ENCODE results near the gene SBF2. TPM values are rescaled to one million over a fixed set of nuclear protein-coding genes. Genes with fewer than 3 reads are reported as not detected.

SBF2 gene
- total RNA-seq, 2 donors from 2014 or later, result 22.8 to 23.9 TPM

DNA sequence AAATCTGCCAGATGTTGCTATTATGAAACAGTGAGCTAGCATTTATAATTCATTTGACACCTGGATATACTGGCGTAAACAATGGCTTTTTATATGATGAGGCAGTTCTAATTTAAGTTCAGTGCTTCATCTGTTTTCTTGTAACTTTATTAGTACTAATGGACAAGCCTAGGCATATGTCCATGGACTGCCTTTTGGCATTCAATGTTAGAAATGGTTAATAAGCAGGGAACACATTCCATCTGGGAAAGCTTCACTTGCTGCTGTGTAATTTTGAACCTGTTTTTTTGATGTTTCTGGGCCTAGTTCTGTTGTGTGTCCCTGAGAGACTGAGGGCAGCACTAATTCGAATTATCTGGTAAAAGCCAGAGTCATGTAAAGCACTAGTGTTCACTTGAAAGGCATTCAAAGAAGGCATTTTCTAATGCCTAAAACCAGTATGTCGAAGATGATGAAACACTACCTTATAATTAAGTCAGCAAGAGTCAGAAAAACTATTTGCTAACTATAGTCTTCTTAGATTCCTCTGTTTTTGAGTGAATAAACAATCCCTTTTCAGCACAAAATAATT lies 491.6 kb downstream of the SBF2 start:
- Histone ChIP-seq H3K27ac (peak overlapping the region; percentile 36 to 69), H3K36me3 (peaks cover 5% of the 10 kb centered on the region), H3K9me3 (no peaks in the 10 kb centered on the region), H3K4me3 (no peak overlapping the region), H3K27me3 (no peaks in the 10 kb centered on the region), H3K4me1 (peaks cover 0 to 29% of the 10 kb centered on the region in 2 donors)
- DNase-seq (ENCODE audit: low spot score), result no peak
- TF ChIP-seq, protein P1, sequence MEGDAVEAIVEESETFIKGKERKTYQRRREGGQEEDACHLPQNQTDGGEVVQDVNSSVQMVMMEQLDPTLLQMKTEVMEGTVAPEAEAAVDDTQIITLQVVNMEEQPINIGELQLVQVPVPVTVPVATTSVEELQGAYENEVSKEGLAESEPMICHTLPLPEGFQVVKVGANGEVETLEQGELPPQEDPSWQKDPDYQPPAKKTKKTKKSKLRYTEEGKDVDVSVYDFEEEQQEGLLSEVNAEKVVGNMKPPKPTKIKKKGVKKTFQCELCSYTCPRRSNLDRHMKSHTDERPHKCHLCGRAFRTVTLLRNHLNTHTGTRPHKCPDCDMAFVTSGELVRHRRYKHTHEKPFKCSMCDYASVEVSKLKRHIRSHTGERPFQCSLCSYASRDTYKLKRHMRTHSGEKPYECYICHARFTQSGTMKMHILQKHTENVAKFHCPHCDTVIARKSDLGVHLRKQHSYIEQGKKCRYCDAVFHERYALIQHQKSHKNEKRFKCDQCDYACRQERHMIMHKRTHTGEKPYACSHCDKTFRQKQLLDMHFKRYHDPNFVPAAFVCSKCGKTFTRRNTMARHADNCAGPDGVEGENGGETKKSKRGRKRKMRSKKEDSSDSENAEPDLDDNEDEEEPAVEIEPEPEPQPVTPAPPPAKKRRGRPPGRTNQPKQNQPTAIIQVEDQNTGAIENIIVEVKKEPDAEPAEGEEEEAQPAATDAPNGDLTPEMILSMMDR (IDR thresholded peaks at IDR 0.05), result no peak

GRCh38 chr11:9799886-9800285 lies 494.1 kb downstream of the SBF2 start:
- H3K4me3 ChIP-seq, result no peak overlapping the region
- H3K36me3 ChIP-seq, result no peaks in the 10 kb centered on the region
- H3K27me3 ChIP-seq, result no peaks in the 10 kb centered on the region
- TF ChIP-seq, protein P1 (IDR thresholded peaks at IDR 0.05), result no peak
- H3K4me1 ChIP-seq, result peaks cover 0 to 29% of the 10 kb centered on the region in 2 donors
- DNase-seq (ENCODE audit: low spot score), result no peak
- H3K9me3 ChIP-seq, result no peaks in the 10 kb centered on the region
- no peak overlapping the region for H3K27ac ChIP-seq

GRCh38 chr11:9797300-9797699 lies 496.7 kb downstream of the SBF2 start:
- Histone ChIP-seq H3K36me3 (no peaks in the 10 kb centered on the region), H3K27ac (no peak overlapping the region), H3K27me3 (no peaks in the 10 kb centered on the region), H3K4me3 (no peak overlapping the region), H3K4me1 (peaks cover 0 to 7% of the 10 kb centered on the region in 2 donors), H3K9me3 (no peaks in the 10 kb centered on the region)
- DNase-seq (ENCODE audit: low spot score), result no peak
- TF ChIP-seq, protein P1 (IDR thresholded peaks at IDR 0.05), result no peak

- Histone ChIP-seq H3K27ac (no peak overlapping the region), H3K4me3 (no peak overlapping the region), H3K9me3 (no peaks in the 10 kb centered on the region), H3K4me1 (peaks cover 0 to 3% of the 10 kb centered on the region in 2 donors), H3K36me3 (no peaks in the 10 kb centered on the region), H3K27me3 (no peaks in the 10 kb centered on the region)
- no peak for DNase-seq (ENCODE audit: low spot score)
- TF ChIP-seq, protein P1 (IDR thresholded peaks at IDR 0.05), result no peak
Observed at GRCh38 chr11:9796854-9797253, 497.2 kb downstream of the SBF2 start.

DNA sequence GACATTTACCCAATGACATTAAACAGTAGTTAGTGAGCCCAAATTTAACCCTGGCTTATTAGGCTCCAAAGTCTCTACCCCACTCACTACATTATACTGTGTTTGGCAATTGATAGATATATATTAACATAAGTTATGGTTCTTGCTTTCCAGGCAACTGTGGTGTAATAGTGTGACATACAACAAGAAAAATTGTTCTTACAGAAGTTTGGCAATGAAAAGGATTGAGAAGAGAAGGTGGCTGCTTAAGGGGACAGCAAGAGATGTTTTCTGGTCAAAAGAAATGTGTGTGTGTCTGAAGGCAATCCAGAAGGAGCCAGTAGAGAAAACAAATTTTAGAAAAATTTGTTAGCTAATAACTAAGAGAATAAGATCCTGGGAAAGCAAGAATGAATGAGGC lies 497.8 kb downstream of the SBF2 start:
- H3K4me1 ChIP-seq, result no peaks in the 10 kb centered on the region
- DNase-seq (ENCODE audit: low spot score), result no peak
- no peaks in the 10 kb centered on the region for H3K36me3 ChIP-seq
- no peaks in the 10 kb centered on the region for H3K9me3 ChIP-seq
- no peak overlapping the region for H3K27ac ChIP-seq
- no peak overlapping the region for H3K4me3 ChIP-seq
- TF ChIP-seq, protein P1 (IDR thresholded peaks at IDR 0.05), result no peak
- H3K27me3 ChIP-seq, result no peaks in the 10 kb centered on the region

- Histone ChIP-seq H3K36me3 (peaks cover 24% of the 10 kb centered on the region), H3K4me1 (peaks cover 0 to 4% of the 10 kb centered on the region in 2 donors), H3K27ac (no peak overlapping the region), H3K27me3 (no peaks in the 10 kb centered on the region), H3K9me3 (no peaks in the 10 kb centered on the region), H3K4me3 (no peak overlapping the region)
- TF ChIP-seq, protein P1 (IDR thresholded peaks at IDR 0.05), result no peak
- DNase-seq (ENCODE audit: low spot score), result no peak
Observed at GRCh38 chr11:9790703-9791102, 503.3 kb downstream of the SBF2 start.
